OCI-LY7 (cell line): Measurements from ENCODE around the gene RAB3GAP2. TPM values are rescaled to one million over a fixed set of nuclear protein-coding genes. Genes with fewer than 3 reads are reported as not detected.

ENCODE experiments used
- BruUV-seq: library from RNA; stranded (reverse); fragments of 400-500 nt; replicated peaks from 2 replicates; lab custom pipeline; 2021; lab: Mats Ljungman, UMichigan
- CTCF ChIA-PET: fragments of 300-600 bp; sonication (Branson Sonifier 250); formaldehyde crosslinking; loops from one replicate; lab custom pipeline; 2022; ENCODE audit warnings: antibody characterized with exemption; ENCODE audit not compliant: unreplicated experiment; lab: Charles Lee
- POLR2A ChIA-PET: fragments of 300-600 bp; sonication (Branson Sonifier 250); formaldehyde crosslinking; loops from one replicate; lab custom pipeline; 2022; ENCODE audit warnings: antibody characterized with exemption; lab: Charles Lee
- DNase-seq: peaks from one replicate; pipeline ENCODE4 v3.0.0-alpha.2; 2015; ENCODE audit warnings: low spot score
- H2AFZ ChIP-seq: fragments of 200-600 bp; sonication (generic), shearing (Covaris generic); 2 replicates; pipeline ENCODE4 v1.6.1; 2014; ENCODE audit warnings: mild to moderate bottlenecking, antibody characterized with exemption, low read length, moderate library complexity
- H3K27ac ChIP-seq: fragments of 200-600 bp; sonication (generic); 2 replicates; pipeline ENCODE4 v1.5.1; 2014; ENCODE audit warnings: mixed run types, low read depth, mild to moderate bottlenecking, moderate library complexity, low read length, inconsistent platforms; ENCODE audit not compliant: poor library complexity, severe bottlenecking
- H3K36me3 ChIP-seq: fragments of 200-600 bp; sonication (generic); 2 replicates; pipeline ENCODE4 v1.6.1; 2014; ENCODE audit warnings: mild to moderate bottlenecking, antibody characterized with exemption, low read length, moderate library complexity, mixed read lengths; ENCODE audit not compliant: insufficient read depth
- H3K4me1 ChIP-seq: fragments of 200-600 bp; sonication (generic); 2 replicates; pipeline ENCODE4 v1.5.1; 2014; ENCODE audit warnings: mild to moderate bottlenecking, low read length; ENCODE audit not compliant: insufficient read depth, poor library complexity, severe bottlenecking
- H3K4me2 ChIP-seq: fragments of 200-600 bp; sonication (generic); 2 replicates; pipeline ENCODE4 v1.6.1; 2014; ENCODE audit warnings: mild to moderate bottlenecking, low read length
- H3K4me3 ChIP-seq: fragments of 200-600 bp; sonication (generic); 2 replicates; pipeline ENCODE4 v1.5.1; 2014; ENCODE audit warnings: mild to moderate bottlenecking, low read depth, low read length; ENCODE audit not compliant: poor library complexity, severe bottlenecking
- H3K79me2 ChIP-seq: fragments of 200-600 bp; sonication (generic); 2 replicates; pipeline ENCODE4 v1.6.1; 2016; ENCODE audit warnings: low read depth, mild to moderate bottlenecking, low read length, moderate library complexity, mixed read lengths; ENCODE audit not compliant: insufficient read depth
- H3K9me2 ChIP-seq: fragments of 200-600 bp; sonication (generic); 2 replicates; pipeline ENCODE4 v1.6.1; 2016; ENCODE audit warnings: mild to moderate bottlenecking, low read length, mixed read lengths; ENCODE audit not compliant: insufficient read depth
- H3K9me3 ChIP-seq: fragments of 200-600 bp; sonication (generic); 2 replicates; pipeline ENCODE4 v1.6.1; 2014; ENCODE audit warnings: mild to moderate bottlenecking, mixed run types, low read length, mixed read lengths
- H4K20me1 ChIP-seq: fragments of 200-600 bp; sonication (generic); 2 replicates; pipeline ENCODE4 v1.6.1; 2014; ENCODE audit warnings: mild to moderate bottlenecking, antibody characterized with exemption, low read length, moderate library complexity, mixed read lengths; ENCODE audit not compliant: insufficient read depth
- CTCF ChIP-seq: fragments of 200-600 bp; sonication (generic); conservative IDR thresholded peaks from 2 replicates; pipeline ENCODE4 v1.5.1; 2014; ENCODE audit warnings: mild to moderate bottlenecking, antibody characterized with exemption, low read length, moderate library complexity, mixed read lengths
- EZH2phosphoT487 ChIP-seq: fragments of 200-600 bp; sonication (generic); IDR thresholded peaks from 2 replicates; pipeline ENCODE4 v1.6.1; 2018; ENCODE audit warnings: low read depth, borderline replicate concordance, mild to moderate bottlenecking, mixed run types, antibody characterized with exemption, low read length, moderate library complexity, mixed read lengths
- intact Hi-C: fragments of 100-400 bp; cut with micrococcal nuclease; formaldehyde crosslinking; loops from one replicate; pipeline ENCODE4 v1.10.0; 2022; ENCODE audit not compliant: unreplicated experiment
- total RNA-seq, 2 experiments: library from RNA; depleted of rRNA in 1 of 2; stranded (reverse); fragments of >200 nt in 1 of 2; shearing (Covaris generic) in 1 of 2; gene quantifications; 2 replicates each; pipeline ENCODE4 v1.2.3, GENCODE V29; 2014 to 2022

RAB3GAP2 gene
- total RNA-seq, 2 experiments from 2014 or later = 16.9 to 41.1 TPM

GRCh38 chr1:220139966-220140365, 132.3 kb downstream of the RAB3GAP2 start:
- DNase-seq = no peak
- TF ChIP-seq CTCF = no peak
- Histone ChIP-seq H3K4me3 (no peak overlapping the region), H3K79me2 (no peaks in the 10 kb centered on the region), H3K9me2 (no peaks in the 10 kb centered on the region), H2AFZ (no peak overlapping the region), H4K20me1 (no peaks in the 10 kb centered on the region), H3K9me3 (no peaks in the 10 kb centered on the region), H3K27ac (no peak overlapping the region), H3K36me3 (peaks cover 84% of the 10 kb centered on the region), H3K4me1 (no peaks in the 10 kb centered on the region), H3K4me2 (no peak overlapping the region)
- ChIA-PET CTCF (no interaction called here), POLR2A (no interaction called here)
- BruUV-seq = no TSS peak
- intact Hi-C loops = no loop called here

- intact Hi-C loops = no loop called here
- no peaks in the 10 kb centered on the region for H4K20me1 ChIP-seq
- H3K9me3 ChIP-seq = no peaks in the 10 kb centered on the region
- ChIA-PET POLR2A (interaction anchor here (0.9 to 1.5 kb wide), 4 partner anchors 13 to 166 kb away, joined by 3 to 7 read pairs (median 4); no protein-coding TSS in a partner anchor), CTCF (no interaction called here)
- peaks cover 92% of the 10 kb centered on the region for H3K36me3 ChIP-seq
- no peak for DNase-seq
- no peak overlapping the region for H3K27ac ChIP-seq
- TF ChIP-seq CTCF (no peak), EZH2phosphoT487 (no peak)
- H3K4me2 ChIP-seq = no peak overlapping the region
- no peaks in the 10 kb centered on the region for H3K79me2 ChIP-seq
- BruUV-seq = no TSS peak
- H2AFZ ChIP-seq = no peak overlapping the region
- no peaks in the 10 kb centered on the region for H3K4me1 ChIP-seq
- H3K4me3 ChIP-seq = no peak overlapping the region
- H3K9me2 ChIP-seq = no peaks in the 10 kb centered on the region
Measured at GRCh38 chr1:220137019-220137786, 135.1 kb downstream of the RAB3GAP2 start.

- H3K4me2 ChIP-seq = no peak overlapping the region
- ChIA-PET POLR2A (interaction anchor here (0.7 to 1.5 kb wide), 3 partner anchors 34 to 415 kb away, joined by 3 to 4 read pairs (median 3); no protein-coding TSS in a partner anchor), CTCF (no interaction called here)
- TF ChIP-seq CTCF (no peak), EZH2phosphoT487 (no peak)
- BruUV-seq = no TSS peak
- no peak for DNase-seq
- H3K9me3 ChIP-seq = no peaks in the 10 kb centered on the region
- H3K27ac ChIP-seq = no peak overlapping the region
- H3K79me2 ChIP-seq = no peaks in the 10 kb centered on the region
- H3K9me2 ChIP-seq = no peaks in the 10 kb centered on the region
- H3K4me3 ChIP-seq = no peak overlapping the region
- peaks cover 85% of the 10 kb centered on the region for H3K36me3 ChIP-seq
- H4K20me1 ChIP-seq = no peaks in the 10 kb centered on the region
- H2AFZ ChIP-seq = no peak overlapping the region
- H3K4me1 ChIP-seq = no peaks in the 10 kb centered on the region
- intact Hi-C loops = no loop called here
Measured at GRCh38 chr1:220135755-220136154, 136.5 kb downstream of the RAB3GAP2 start.
